H7 (cell line): Measurements from ENCODE around the gene MCM5. TPM values are rescaled to one million over a fixed set of nuclear protein-coding genes. Genes with fewer than 3 reads are reported as not detected.
"Not testable (repeated sequence)": the region's sequence is repeated elsewhere in the genome, so short reads cannot be mapped to it uniquely, and the experiment has no call there.

Experiments
- DNase-seq: peaks from one replicate; pipeline ENCODE4 v3.0.0; 2012
- H3K27me3 ChIP-seq: 2 replicates; pipeline ENCODE4 v1.6.0; 2011; ENCODE audit warnings: mild to moderate bottlenecking, low read length; ENCODE audit not compliant: control insufficient read depth, insufficient read depth
- H3K36me3 ChIP-seq: replicated peaks from 2 replicates; pipeline ENCODE4 v1.5.1; 2011; ENCODE audit warnings: low read length; ENCODE audit not compliant: control insufficient read depth, insufficient read depth
- H3K4me3 ChIP-seq: 2 replicates; pipeline ENCODE4 v1.5.1; 2011; ENCODE audit warnings: low read depth, mild to moderate bottlenecking, control low read depth, low read length, moderate library complexity; ENCODE audit not compliant: insufficient read depth
- total RNA-seq: library from RNA; depleted of rRNA; stranded (reverse); fragments of >200 nt; shearing (Covaris generic); gene quantifications from 2 replicates; pipeline ENCODE4 v1.2.3, GENCODE V29; 2014

The MCM5 gene
- total RNA-seq, 1 experiment from 2014 or later: 322 TPM

GRCh38 chr22:35424761-35425160 lies 24.8 kb downstream of the MCM5 start:
- H3K27me3 ChIP-seq: no peaks in the 10 kb centered on the region
- no peak overlapping the region for H3K4me3 ChIP-seq
- no peak for DNase-seq
- H3K36me3 ChIP-seq: peaks cover 43% of the 10 kb centered on the region

- H3K4me3 ChIP-seq: no peak overlapping the region
- no peaks in the 10 kb centered on the region for H3K27me3 ChIP-seq
- DNase-seq: no peak
- peaks cover 36% of the 10 kb centered on the region for H3K36me3 ChIP-seq
Observed at GRCh38 chr22:35425546-35425945, 25.6 kb downstream of the MCM5 start.

- Histone ChIP-seq H3K36me3 (peaks cover 34% of the 10 kb centered on the region), H3K4me3 (no peak overlapping the region), H3K27me3 (no peaks in the 10 kb centered on the region)
- DNase-seq: peak; percentile 72
Observed at GRCh38 chr22:35425971-35426800, 26.2 kb downstream of the MCM5 start.

DNA sequence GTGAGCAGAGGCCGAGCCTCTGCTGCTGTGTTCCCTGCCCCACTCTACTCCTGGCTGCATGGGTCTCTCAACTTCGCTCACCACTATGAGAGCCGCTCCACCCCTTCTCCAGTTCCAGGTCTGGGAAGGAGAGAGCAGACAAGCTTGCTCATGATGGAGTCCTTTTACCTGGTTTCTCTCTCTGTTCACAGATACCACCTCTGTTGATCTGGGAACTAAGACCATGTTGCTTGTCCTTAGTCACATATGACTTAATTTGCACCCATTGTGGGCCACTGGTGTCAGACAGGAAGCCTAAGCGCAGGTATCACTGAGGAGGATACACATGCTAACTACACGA lies 26.8 kb downstream of the MCM5 start:
- DNase-seq: no peak
- Histone ChIP-seq H3K4me3 (no peak overlapping the region), H3K36me3 (peaks cover 29% of the 10 kb centered on the region), H3K27me3 (no peaks in the 10 kb centered on the region)

- Histone ChIP-seq H3K36me3 (peaks cover 25% of the 10 kb centered on the region), H3K27me3 (no peaks in the 10 kb centered on the region), H3K4me3 (no peak overlapping the region)
- peak; percentile 97 for DNase-seq
Observed at GRCh38 chr22:35430897-35431322, 31.0 kb downstream of the MCM5 start.

GRCh38 chr22:35431483-35432227 lies 31.7 kb downstream of the MCM5 start:
- Histone ChIP-seq H3K27me3 (no peaks in the 10 kb centered on the region), H3K4me3 (no peak overlapping the region), H3K36me3 (peaks cover 24% of the 10 kb centered on the region)
- DNase-seq: no peak

GRCh38 chr22:35432228-35432905 lies 32.4 kb downstream of the MCM5 start:
- H3K36me3 ChIP-seq: peaks cover 24% of the 10 kb centered on the region
- no peak for DNase-seq
- no peak overlapping the region for H3K4me3 ChIP-seq
- H3K27me3 ChIP-seq: no peaks in the 10 kb centered on the region

DNA sequence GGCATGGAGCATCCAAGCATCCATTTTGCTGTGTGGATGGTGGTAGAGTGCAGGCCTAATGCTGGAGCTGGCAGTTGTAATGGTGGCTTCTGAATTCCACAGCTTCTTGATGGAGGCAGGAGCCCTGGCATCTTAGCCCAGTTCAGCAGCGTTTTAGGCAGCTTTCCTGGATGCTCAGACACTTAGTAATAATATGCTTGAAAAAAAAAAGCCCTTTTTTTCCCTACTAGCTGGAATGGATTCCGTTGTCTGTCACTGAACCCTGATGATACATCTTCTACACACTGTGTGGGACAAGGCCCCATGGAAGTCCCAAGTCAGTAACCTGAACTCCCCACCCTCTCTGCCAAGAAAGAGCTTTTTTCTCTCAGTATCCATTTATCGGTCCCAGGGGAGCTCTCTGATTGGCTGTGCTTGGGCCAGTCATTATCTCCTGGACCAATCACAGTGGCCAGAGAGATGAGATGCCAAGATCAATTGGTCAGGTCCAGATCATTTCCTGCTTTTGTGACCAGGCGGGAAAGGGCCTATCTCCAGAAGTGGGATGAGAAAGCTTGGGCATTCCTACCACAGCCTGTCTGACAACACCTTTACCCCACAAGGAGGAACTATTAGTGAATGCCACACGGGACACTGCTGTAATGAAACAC lies 34.2 kb downstream of the MCM5 start:
- Histone ChIP-seq H3K36me3 (peaks cover 24% of the 10 kb centered on the region), H3K27me3 (no peaks in the 10 kb centered on the region), H3K4me3 (no peak overlapping the region)
- no peak for DNase-seq

DNA sequence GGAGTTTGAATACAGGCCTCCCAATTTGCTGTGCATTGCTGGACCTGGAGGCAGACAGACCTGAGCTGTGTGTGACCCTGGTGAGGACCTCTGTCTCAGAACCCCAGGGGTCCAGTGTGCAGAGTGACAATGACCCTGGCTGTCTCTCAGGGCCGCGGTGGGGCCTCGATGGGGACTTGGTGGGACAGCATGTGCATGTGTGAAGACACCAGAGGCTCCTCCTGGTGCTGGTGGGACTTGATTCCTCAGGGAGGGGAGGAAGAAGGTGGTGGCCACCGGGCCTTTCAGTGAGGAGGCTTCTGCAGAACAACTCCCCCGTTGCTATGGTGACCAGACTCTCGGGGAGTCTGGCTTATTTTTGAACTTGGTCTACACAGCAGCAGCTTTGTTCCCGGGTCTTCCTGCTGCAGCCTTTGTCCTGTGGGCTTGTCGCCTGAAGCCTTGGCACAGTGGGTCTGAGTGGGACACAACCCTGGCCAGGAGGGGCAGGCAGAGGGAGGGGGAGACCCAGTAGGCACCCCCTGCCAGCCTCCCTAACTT lies 35.3 kb downstream of the MCM5 start:
- Histone ChIP-seq H3K36me3 (peaks cover 24% of the 10 kb centered on the region), H3K27me3 (no peaks in the 10 kb centered on the region), H3K4me3 (no peak overlapping the region)
- no peak for DNase-seq

DNA sequence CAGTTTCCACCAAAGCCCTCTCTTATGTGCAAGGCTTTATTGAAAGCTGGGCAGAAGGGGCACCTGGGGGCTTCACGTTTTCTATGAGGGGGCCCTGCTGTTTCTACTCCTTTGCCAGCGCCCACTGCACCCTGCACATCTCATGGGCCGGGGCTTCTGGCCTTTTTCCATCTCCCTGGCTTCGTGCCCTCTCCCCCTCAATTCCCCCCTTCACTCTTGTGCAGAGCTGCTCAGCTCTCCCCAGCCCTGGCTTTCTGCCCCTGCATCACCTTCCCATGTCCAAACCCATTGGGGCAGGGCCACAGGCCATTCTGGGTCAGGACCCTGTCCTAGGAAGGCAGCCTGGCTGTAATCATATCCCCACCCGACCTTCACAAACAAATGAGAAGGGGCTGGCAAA lies 36.5 kb downstream of the MCM5 start:
- Histone ChIP-seq H3K4me3 (no peak overlapping the region), H3K27me3 (no peaks in the 10 kb centered on the region), H3K36me3 (peaks cover 23% of the 10 kb centered on the region)
- no peak for DNase-seq

DNA sequence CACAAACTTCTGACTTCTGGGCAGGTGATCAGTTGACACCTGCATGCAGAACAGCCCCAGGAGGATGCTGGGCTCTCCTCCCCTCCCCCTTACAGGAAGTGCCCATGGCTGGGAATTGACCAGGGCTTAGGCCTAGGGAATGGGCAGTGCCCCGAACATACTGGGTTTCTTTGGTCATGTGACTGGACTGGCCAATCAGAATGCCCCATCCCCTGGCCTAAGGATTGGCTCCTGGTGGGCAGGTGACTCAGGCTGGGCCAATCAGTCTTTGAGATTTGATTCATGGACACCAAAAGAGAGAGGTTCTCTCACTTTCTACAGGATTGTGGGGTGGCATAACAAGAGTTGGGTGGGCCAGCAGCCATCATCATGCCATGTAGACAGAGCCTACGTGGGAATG lies 37.1 kb downstream of the MCM5 start:
- peak; percentile 86 for DNase-seq
- Histone ChIP-seq H3K27me3 (no peaks in the 10 kb centered on the region), H3K36me3 (peaks cover 18% of the 10 kb centered on the region), H3K4me3 (no peak overlapping the region)

DNA sequence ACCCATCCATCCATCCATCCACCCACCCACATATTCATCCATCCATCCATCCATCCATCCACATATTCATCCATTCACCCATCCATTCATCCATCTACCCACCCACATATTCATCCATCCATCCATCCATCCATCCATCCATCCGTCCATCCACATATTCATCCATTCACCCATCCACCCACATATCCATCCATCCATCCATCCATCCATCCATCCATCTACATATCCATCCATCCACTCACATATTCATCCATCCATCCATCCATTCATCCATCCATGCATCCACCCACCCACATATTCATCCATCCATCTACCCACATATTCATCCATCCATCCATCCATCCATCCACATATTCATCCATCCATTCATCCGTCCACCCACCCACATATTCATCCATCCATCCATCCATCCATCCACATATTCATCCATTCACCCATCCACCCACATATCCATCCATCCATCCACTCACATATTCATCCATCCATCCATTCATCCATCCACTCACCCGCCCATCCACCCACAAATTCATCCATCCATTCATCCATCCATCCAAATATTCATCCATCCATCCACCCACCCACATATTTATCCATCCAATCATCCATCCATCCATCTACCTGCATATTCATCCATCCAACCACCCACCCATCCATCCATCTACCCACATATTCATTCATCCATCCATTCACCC lies 38.9 kb downstream of the MCM5 start:
- DNase-seq, H3K27me3 ChIP-seq, H3K36me3 ChIP-seq, H3K4me3 ChIP-seq: not testable (repeated sequence)

DNA sequence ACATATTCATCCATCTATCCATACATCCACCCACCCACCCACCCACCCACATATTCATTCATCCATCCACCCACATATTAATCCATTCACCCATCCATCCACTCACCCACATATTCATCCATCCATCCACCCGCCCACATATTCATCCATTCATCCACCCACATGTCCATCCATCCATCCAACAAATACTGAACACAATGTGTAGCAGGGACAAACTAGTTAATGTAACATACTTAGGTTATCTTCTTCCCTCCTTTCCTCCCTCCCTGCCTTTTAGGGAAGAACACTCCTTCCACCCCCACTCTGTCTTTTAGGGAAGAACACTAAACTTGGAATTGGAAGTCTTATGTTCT lies 39.4 kb downstream of the MCM5 start:
- H3K27me3 ChIP-seq: no peaks in the 10 kb centered on the region
- H3K36me3 ChIP-seq: peaks cover 2% of the 10 kb centered on the region; the same call in 1 of the 2 replicates
- H3K4me3 ChIP-seq: no peak overlapping the region
- DNase-seq: no peak

GRCh38 chr22:35440129-35440528 lies 40.2 kb downstream of the MCM5 start:
- no peaks in the 10 kb centered on the region for H3K27me3 ChIP-seq
- no peak for DNase-seq
- H3K36me3 ChIP-seq: no peaks in the 10 kb centered on the region; the same call in 1 of the 2 replicates
- H3K4me3 ChIP-seq: no peak overlapping the region
